Activated CD4-positive, alpha-beta T cell treated with anti-CD3 and anti-CD28 coated beads for 36 hours (primary cell): ENCODE data around the gene APAF1. TPM values are rescaled to one million over a fixed set of nuclear protein-coding genes. Genes with fewer than 3 reads are reported as not detected.
A peak's percentile ranks its signal among the peaks of the same experiment; 100 is the strongest.
"Not testable (repeated sequence)": the region's sequence is repeated elsewhere in the genome, so short reads cannot be mapped to it uniquely, and the experiment has no call there.

Source experiments
- ATAC-seq: fragments of 200-7000 bp; cut with Tn5 transposase; one replicate; pipeline ENCODE4 v1.10.0; 2021; ENCODE audit warnings: mild to moderate bottlenecking, moderate library complexity
- CTCF ChIA-PET: fragments of 350-600 bp; sonication (Branson Sonifier 250); formaldehyde crosslinking; loops from one replicate; lab custom pipeline; 2021; ENCODE audit warnings: antibody characterized with exemption; lab: Charles Lee
- POLR2A ChIA-PET: fragments of 350-600 bp; sonication (Branson Sonifier 250); formaldehyde crosslinking; loops from one replicate; lab custom pipeline; 2021; ENCODE audit warnings: antibody characterized with exemption, inconsistent platforms; lab: Charles Lee
- DNase-seq: peaks from one replicate; pipeline ENCODE4 v3.0.0-alpha.2; 2020
- H3K27ac Mint-ChIP-seq: one replicate; pipeline ENCODE4 v1.8.0; 2021; ENCODE audit warnings: mixed read lengths
- H3K27me3 Mint-ChIP-seq: one replicate; pipeline ENCODE4 v1.8.0; 2021; ENCODE audit warnings: mixed read lengths
- H3K36me3 Mint-ChIP-seq: one replicate; pipeline ENCODE4 v1.8.0; 2021; ENCODE audit warnings: low read depth, mixed read lengths
- H3K4me1 Mint-ChIP-seq: one replicate; pipeline ENCODE4 v1.8.0; 2021; ENCODE audit warnings: mixed read lengths
- H3K4me3 Mint-ChIP-seq: one replicate; pipeline ENCODE4 v1.8.0; 2021; ENCODE audit warnings: mild to moderate bottlenecking, moderate library complexity, mixed read lengths
- H3K9me3 Mint-ChIP-seq: one replicate; pipeline ENCODE4 v1.8.0; 2021; ENCODE audit warnings: low read depth, mixed read lengths
- intact Hi-C, 2 experiments: fragments of 100-400 bp; cut with DNase I in 1 of 2; cut with micrococcal nuclease in 1 of 2; formaldehyde crosslinking; loops; one replicate each; pipeline versions ENCODE4 v1.14.2 to v1.15.1; 2022 to 2024; cut with DNase I, micrococcal nuclease
- total RNA-seq, 2 experiments: library from RNA; stranded (reverse); gene quantifications; one replicate each; pipeline ENCODE4 v1.2.3, GENCODE V29; 2021

Gene APAF1
- 10 to 100 TPM; 16.5 to 17.4 TPM for total RNA-seq

GRCh38 chr12:98644712-98645571 lies at the start of gene APAF1, which contains the start of gene IKBIP:
Gene APAF1 (plus strand): TSS chr12:98645290. CDS start chr12:98648360, 3,070 bp downstream.
Gene IKBIP (minus strand): TSS chr12:98644788. CDS start chr12:98644701, 87 bp downstream.
- Mint-ChIP-seq H3K27me3 (no peaks in the 10 kb centered on the region), H3K4me3 (peak within 1 kb of the TSS; percentile 91), H3K4me1 (peaks cover 16% of the 10 kb centered on the region), H3K36me3 (peaks cover 16% of the 10 kb centered on the region), H3K27ac (peak within 1 kb of the TSS; percentile 94), H3K9me3 (no peaks in the 10 kb centered on the region)
- ATAC-seq: peak; percentile 92
- intact Hi-C loops: loop anchor here (1.0 to 5.0 kb wide), 10 partner anchors 52 to 1738 kb away; partner anchors contain the start of genes SLC25A3 (in 2 of the 2), ACTR6 (in 1 of the 2), DEPDC4 (in 1 of the 2) and NEDD1 (in 1 of the 2)
- POLR2A ChIA-PET: interaction anchor here (1.0 to 1.7 kb wide), 7 partner anchors 9 to 1556 kb away, joined by 3 to 9 read pairs (median 5); partner anchors contain the start of genes ACTR6, SLC25A3 and TMPO
- peak; percentile 98 for DNase-seq
- CTCF ChIA-PET: interaction anchor here (0.6 to 2.2 kb wide), 12 partner anchors 9 to 153 kb away, joined by 3 to 12 read pairs (median 4); partner anchors contain the start of gene SLC25A3

GRCh38 chr12:98597313-98597712 lies 47.8 kb upstream of the APAF1 start:
- Mint-ChIP-seq H3K4me1 (peaks cover 23% of the 10 kb centered on the region), H3K36me3 (peaks cover 71% of the 10 kb centered on the region), H3K27ac (peak overlapping the region; percentile 31)
- not testable (repeated sequence) for H3K9me3 Mint-ChIP-seq, DNase-seq, H3K27me3 Mint-ChIP-seq, H3K4me3 Mint-ChIP-seq, ATAC-seq
- intact Hi-C loops: loop anchor here (2.0 to 10.0 kb wide), 2 partner anchors 53 to 69 kb away; no protein-coding TSS in a partner anchor
- POLR2A ChIA-PET: interaction anchor here (0.6 kb wide), 1 partner anchor 49 kb away, joined by 3 read pairs; no protein-coding TSS in a partner anchor
- CTCF ChIA-PET: interaction anchor here (1.2 kb wide), 1 partner anchor 174 kb away, joined by 3 read pairs; no protein-coding TSS in a partner anchor

- no peaks in the 10 kb centered on the region for H3K9me3 Mint-ChIP-seq
- H3K4me1 Mint-ChIP-seq: peaks cover 3% of the 10 kb centered on the region
- intact Hi-C loops: no loop called here
- DNase-seq: no peak
- H3K27ac Mint-ChIP-seq: no peak overlapping the region
- ATAC-seq: no peak
- H3K36me3 Mint-ChIP-seq: peaks cover 58% of the 10 kb centered on the region
- ChIA-PET CTCF (interaction anchor here (0.6 to 1.5 kb wide), 6 partner anchors 9 to 69 kb away, joined by 3 to 5 read pairs (median 4); partner anchors contain the start of gene SLC25A3), POLR2A (interaction anchor here (0.6 to 2.1 kb wide), 2 partner anchors 9 to 375 kb away, joined by 7 to 10 read pairs; partner anchors contain the start of gene SLC25A3)
- H3K4me3 Mint-ChIP-seq: no peak overlapping the region
- no peaks in the 10 kb centered on the region for H3K27me3 Mint-ChIP-seq
Observed at GRCh38 chr12:98601924-98602323, 43.2 kb upstream of the APAF1 start.

- CTCF ChIA-PET: interaction anchor here (1.0 to 1.2 kb wide), 2 partner anchors 10 to 24 kb away, joined by 3 to 4 read pairs; no protein-coding TSS in a partner anchor
Observed at GRCh38 chr12:98606359-98606988, 38.6 kb upstream of the APAF1 start.

GRCh38 chr12:98610596-98610995 lies 34.5 kb upstream of the APAF1 start:
- Mint-ChIP-seq H3K36me3 (no peaks in the 10 kb centered on the region), H3K9me3 (no peaks in the 10 kb centered on the region), H3K4me1 (peaks cover 3% of the 10 kb centered on the region), H3K4me3 (no peak overlapping the region), H3K27me3 (no peaks in the 10 kb centered on the region), H3K27ac (no peak overlapping the region)
- intact Hi-C loops: no loop called here
- ATAC-seq (no peak), DNase-seq (no peak)
- CTCF ChIA-PET: interaction anchor here (0.6 to 1.8 kb wide), 2 partner anchors 8 to 64 kb away, joined by 3 to 8 read pairs; no protein-coding TSS in a partner anchor
- POLR2A ChIA-PET: no interaction called here

More at GRCh38 chr12:98606359-98606988, 38.6 kb upstream of the APAF1 start:
- POLR2A ChIA-PET: no interaction called here
- ATAC-seq (no peak), DNase-seq (no peak)
- no peak overlapping the region for H3K27ac Mint-ChIP-seq
- H3K4me1 Mint-ChIP-seq: peaks cover 3% of the 10 kb centered on the region
- no peaks in the 10 kb centered on the region for H3K27me3 Mint-ChIP-seq
- no peaks in the 10 kb centered on the region for H3K9me3 Mint-ChIP-seq
- intact Hi-C loops: no loop called here
- H3K4me3 Mint-ChIP-seq: no peak overlapping the region
- peaks cover 19% of the 10 kb centered on the region for H3K36me3 Mint-ChIP-seq

GRCh38 chr12:98612696-98613334 lies 32.3 kb upstream of the APAF1 start:
- H3K27ac Mint-ChIP-seq: no peak overlapping the region
- ATAC-seq (peak; percentile 51), DNase-seq (no peak)
- no peak overlapping the region for H3K4me3 Mint-ChIP-seq
- POLR2A ChIA-PET: interaction anchor here (0.6 kb wide), 2 partner anchors 17 to 19 kb away, joined by 3 to 4 read pairs; partner anchors contain the start of gene SLC25A3
- no peaks in the 10 kb centered on the region for H3K27me3 Mint-ChIP-seq
- intact Hi-C loops: no loop called here
- CTCF ChIA-PET: no interaction called here
- no peaks in the 10 kb centered on the region for H3K9me3 Mint-ChIP-seq
- peaks cover 3% of the 10 kb centered on the region for H3K36me3 Mint-ChIP-seq
- H3K4me1 Mint-ChIP-seq: no peaks in the 10 kb centered on the region

GRCh38 chr12:98618952-98619351 lies 26.1 kb upstream of the APAF1 start:
- CTCF ChIA-PET: interaction anchor here (0.7 to 1.7 kb wide), 3 partner anchors 9 to 16 kb away, joined by 4 to 8 read pairs (median 5); no protein-coding TSS in a partner anchor
- no peaks in the 10 kb centered on the region for H3K9me3 Mint-ChIP-seq
- no peaks in the 10 kb centered on the region for H3K27me3 Mint-ChIP-seq
- ATAC-seq (no peak), DNase-seq (no peak)
- intact Hi-C loops: no loop called here
- POLR2A ChIA-PET: no interaction called here
- H3K36me3 Mint-ChIP-seq: peaks cover 3% of the 10 kb centered on the region
- H3K27ac Mint-ChIP-seq: no peak overlapping the region
- H3K4me1 Mint-ChIP-seq: no peaks in the 10 kb centered on the region
- no peak overlapping the region for H3K4me3 Mint-ChIP-seq

- POLR2A ChIA-PET: interaction anchor here (0.6 to 0.9 kb wide), 2 partner anchors 9 to 17 kb away, joined by 3 read pairs; partner anchors contain the start of genes APAF1 and IKBIP
Observed at GRCh38 chr12:98635657-98636323, 9.3 kb upstream of the APAF1 start.

GRCh38 chr12:98637068-98637467 lies 8.0 kb upstream of the APAF1 start:
- POLR2A ChIA-PET: no interaction called here
- H3K36me3 Mint-ChIP-seq: peaks cover 33% of the 10 kb centered on the region

More at GRCh38 chr12:98635657-98636323, 9.3 kb upstream of the APAF1 start:
- H3K4me1 Mint-ChIP-seq: peaks cover 11% of the 10 kb centered on the region
- H3K36me3 Mint-ChIP-seq: peaks cover 25% of the 10 kb centered on the region
- DNase-seq (no peak), ATAC-seq (no peak)
- H3K27ac Mint-ChIP-seq: no peak overlapping the region
- intact Hi-C loops: no loop called here
- CTCF ChIA-PET: interaction anchor here (0.7 to 1.6 kb wide), 6 partner anchors 12 to 363 kb away, joined by 3 to 10 read pairs (median 4); no protein-coding TSS in a partner anchor
- no peaks in the 10 kb centered on the region for H3K9me3 Mint-ChIP-seq
- H3K27me3 Mint-ChIP-seq: no peaks in the 10 kb centered on the region
- H3K4me3 Mint-ChIP-seq: no peak overlapping the region

GRCh38 chr12:98638009-98638408 lies 7.1 kb upstream of the APAF1 start:
- Mint-ChIP-seq H3K4me1 (peaks cover 16% of the 10 kb centered on the region), H3K4me3 (no peak overlapping the region), H3K9me3 (no peaks in the 10 kb centered on the region), H3K36me3 (peaks cover 28% of the 10 kb centered on the region), H3K27me3 (no peaks in the 10 kb centered on the region), H3K27ac (no peak overlapping the region)
- ATAC-seq: no peak
- intact Hi-C loops: no loop called here
- POLR2A ChIA-PET: no interaction called here
- DNase-seq: no peak
- CTCF ChIA-PET: interaction anchor here (0.6 to 1.6 kb wide), 2 partner anchors 71 to 72 kb away, joined by 3 to 7 read pairs; no protein-coding TSS in a partner anchor

More at GRCh38 chr12:98637068-98637467, 8.0 kb upstream of the APAF1 start:
- no peaks in the 10 kb centered on the region for H3K27me3 Mint-ChIP-seq
- DNase-seq (no peak), ATAC-seq (no peak)
- CTCF ChIA-PET: interaction anchor here (0.6 to 1.6 kb wide), 3 partner anchors 29 to 361 kb away, joined by 3 to 4 read pairs (median 3); no protein-coding TSS in a partner anchor
- peaks cover 13% of the 10 kb centered on the region for H3K4me1 Mint-ChIP-seq
- no peaks in the 10 kb centered on the region for H3K9me3 Mint-ChIP-seq
- H3K4me3 Mint-ChIP-seq: no peak overlapping the region
- no peak overlapping the region for H3K27ac Mint-ChIP-seq
- intact Hi-C loops: no loop called here
